ENCODE results near the gene PARP9.

GRCh38 chr3:122514123-122515019, 49.7 kb downstream of the PARP9 start, which contains the start of gene KPNA1:
- TF ChIP-seq CTCF (IDR thresholded peaks at IDR 0.05; ENCODE audit: insufficient read depth, low read length, poor library complexity, severe bottlenecking) = no peak
- TF ChIP-seq EZH2phosphoT487 (conservative IDR thresholded peaks at IDR 0.05; ENCODE audit: low read length) = no peak
